ENCODE results near the gene TFIP11. TPM values are rescaled to one million over a fixed set of nuclear protein-coding genes. Genes with fewer than 3 reads are reported as not detected.

Gene TFIP11
- total and polyA plus RNA-seq, 9 of the 15 experiments (the other 6 are each of a cell fraction or from before 2014, with no cell fraction given), result 11.5 to 38.1 (median 25.2) TPM

DNA sequence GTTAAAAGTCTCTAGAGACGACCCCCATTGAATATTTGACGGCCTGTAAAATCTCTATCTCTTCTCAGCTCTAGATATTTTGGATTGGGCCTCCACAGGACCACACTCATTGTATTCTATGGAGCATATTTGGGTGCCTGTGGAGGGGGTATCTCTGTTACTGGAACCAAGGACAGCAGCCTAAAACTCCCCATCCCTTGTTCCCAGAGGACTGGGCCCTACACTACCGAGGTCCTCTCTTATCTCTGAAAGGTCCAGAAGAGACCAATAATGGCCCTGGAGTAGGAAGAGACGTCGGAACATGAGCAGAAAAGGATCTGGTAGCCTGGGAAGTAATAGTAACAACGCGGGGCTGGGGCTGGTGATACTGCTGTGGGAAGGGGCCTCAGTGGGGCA, 29.2 kb downstream of the TFIP11 start (continued):
- TF ChIP-seq, protein P1, sequence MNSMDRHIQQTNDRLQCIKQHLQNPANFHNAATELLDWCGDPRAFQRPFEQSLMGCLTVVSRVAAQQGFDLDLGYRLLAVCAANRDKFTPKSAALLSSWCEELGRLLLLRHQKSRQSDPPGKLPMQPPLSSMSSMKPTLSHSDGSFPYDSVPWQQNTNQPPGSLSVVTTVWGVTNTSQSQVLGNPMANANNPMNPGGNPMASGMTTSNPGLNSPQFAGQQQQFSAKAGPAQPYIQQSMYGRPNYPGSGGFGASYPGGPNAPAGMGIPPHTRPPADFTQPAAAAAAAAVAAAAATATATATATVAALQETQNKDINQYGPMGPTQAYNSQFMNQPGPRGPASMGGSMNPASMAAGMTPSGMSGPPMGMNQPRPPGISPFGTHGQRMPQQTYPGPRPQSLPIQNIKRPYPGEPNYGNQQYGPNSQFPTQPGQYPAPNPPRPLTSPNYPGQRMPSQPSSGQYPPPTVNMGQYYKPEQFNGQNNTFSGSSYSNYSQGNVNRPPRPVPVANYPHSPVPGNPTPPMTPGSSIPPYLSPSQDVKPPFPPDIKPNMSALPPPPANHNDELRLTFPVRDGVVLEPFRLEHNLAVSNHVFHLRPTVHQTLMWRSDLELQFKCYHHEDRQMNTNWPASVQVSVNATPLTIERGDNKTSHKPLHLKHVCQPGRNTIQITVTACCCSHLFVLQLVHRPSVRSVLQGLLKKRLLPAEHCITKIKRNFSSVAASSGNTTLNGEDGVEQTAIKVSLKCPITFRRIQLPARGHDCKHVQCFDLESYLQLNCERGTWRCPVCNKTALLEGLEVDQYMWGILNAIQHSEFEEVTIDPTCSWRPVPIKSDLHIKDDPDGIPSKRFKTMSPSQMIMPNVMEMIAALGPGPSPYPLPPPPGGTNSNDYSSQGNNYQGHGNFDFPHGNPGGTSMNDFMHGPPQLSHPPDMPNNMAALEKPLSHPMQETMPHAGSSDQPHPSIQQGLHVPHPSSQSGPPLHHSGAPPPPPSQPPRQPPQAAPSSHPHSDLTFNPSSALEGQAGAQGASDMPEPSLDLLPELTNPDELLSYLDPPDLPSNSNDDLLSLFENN (IDR thresholded peaks at IDR 0.05; ENCODE audit: low read depth in 2 of 2, low read length in 2 of 2), result no peak
- TF ChIP-seq, protein P2, sequence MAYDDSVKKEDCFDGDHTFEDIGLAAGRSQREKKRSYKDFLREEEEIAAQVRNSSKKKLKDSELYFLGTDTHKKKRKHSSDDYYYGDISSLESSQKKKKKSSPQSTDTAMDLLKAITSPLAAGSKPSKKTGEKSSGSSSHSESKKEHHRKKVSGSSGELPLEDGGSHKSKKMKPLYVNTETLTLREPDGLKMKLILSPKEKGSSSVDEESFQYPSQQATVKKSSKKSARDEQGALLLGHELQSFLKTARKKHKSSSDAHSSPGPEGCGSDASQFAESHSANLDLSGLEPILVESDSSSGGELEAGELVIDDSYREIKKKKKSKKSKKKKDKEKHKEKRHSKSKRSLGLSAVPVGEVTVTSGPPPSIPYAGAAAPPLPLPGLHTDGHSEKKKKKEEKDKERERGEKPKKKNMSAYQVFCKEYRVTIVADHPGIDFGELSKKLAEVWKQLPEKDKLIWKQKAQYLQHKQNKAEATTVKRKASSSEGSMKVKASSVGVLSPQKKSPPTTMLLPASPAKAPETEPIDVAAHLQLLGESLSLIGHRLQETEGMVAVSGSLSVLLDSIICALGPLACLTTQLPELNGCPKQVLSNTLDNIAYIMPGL (CRISPR knock-in tag; IDR thresholded peaks at IDR 0.05), result no peak
- no peak for TF ChIP-seq HCFC1 (IDR thresholded peaks at IDR 0.05; ENCODE audit: low read depth, low read length)
- TF ChIP-seq XRCC3 (IDR thresholded peaks at IDR 0.05), result no peak
- TF ChIP-seq CBFA2T3 (IDR thresholded peaks at IDR 0.05), result no peak
- no peak for TF ChIP-seq ZNF830 (CRISPR knock-in tag; IDR thresholded peaks at IDR 0.05)
- TF ChIP-seq GABPB1 (CRISPR knock-in tag; IDR thresholded peaks at IDR 0.05), result no peak
- TF ChIP-seq TGIF2 (CRISPR knock-in tag; IDR thresholded peaks at IDR 0.05), result no peak
- TF ChIP-seq EWSR1 (IDR thresholded peaks at IDR 0.05; ENCODE audit: borderline replicate concordance, low read depth, partially characterized antibody), result no peak
- TF ChIP-seq BRD9 (IDR thresholded peaks at IDR 0.05; ENCODE audit: low read depth, partially characterized antibody), result peak; percentile 12
- TF ChIP-seq, protein P3, sequence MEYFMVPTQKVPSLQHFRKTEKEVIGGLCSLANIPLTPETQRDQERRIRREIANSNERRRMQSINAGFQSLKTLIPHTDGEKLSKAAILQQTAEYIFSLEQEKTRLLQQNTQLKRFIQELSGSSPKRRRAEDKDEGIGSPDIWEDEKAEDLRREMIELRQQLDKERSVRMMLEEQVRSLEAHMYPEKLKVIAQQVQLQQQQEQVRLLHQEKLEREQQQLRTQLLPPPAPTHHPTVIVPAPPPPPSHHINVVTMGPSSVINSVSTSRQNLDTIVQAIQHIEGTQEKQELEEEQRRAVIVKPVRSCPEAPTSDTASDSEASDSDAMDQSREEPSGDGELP (CRISPR knock-in tag; IDR thresholded peaks at IDR 0.05; ENCODE audit: borderline replicate concordance), result no peak
